Measurements from ENCODE around the gene NLRP3. TPM values are rescaled to one million over a fixed set of nuclear protein-coding genes. Genes with fewer than 3 reads are reported as not detected.

The NLRP3 gene
- total RNA-seq, 3 donors from 2014 or later, result 0.66 to 7.8 (median 3.2) TPM

DNA sequence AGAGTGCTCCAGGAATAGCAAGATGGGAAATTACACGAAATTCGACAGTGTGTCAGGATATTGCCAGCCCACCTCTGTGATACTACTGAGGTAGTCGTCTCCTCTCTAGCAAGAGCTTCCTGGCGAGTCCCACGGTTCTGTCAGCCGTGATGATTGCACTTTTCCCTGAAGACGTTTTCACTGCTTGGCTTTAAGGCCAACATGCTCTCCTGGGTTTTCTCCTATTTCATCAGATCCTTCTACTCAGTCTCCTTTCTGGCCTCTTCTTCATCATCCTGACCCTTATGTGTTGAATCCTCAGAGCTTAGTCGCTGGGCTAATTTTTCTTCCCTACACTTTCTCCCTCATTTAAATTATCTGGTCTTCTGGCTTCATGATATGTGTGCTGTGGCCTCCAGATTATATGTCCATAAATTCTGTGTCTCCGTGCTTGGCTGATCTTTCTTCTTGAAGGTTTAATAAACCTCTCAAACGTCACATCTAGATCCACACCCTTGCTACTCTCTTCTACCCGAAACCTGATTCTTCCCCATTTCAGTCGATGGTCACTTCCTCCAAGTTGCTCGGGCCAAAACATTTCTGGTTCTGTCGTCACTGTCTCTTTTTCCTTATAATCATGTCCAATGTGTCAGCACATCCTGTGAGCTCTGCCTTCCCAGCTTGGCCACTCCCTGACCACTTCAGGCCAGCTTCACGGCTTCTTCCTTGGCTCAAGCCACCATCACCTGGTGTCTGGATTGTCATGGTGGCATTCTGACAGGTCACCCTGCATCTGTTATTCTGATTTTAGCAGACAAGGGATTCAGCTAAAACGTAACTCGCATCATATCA lies 29.8 kb downstream of the NLRP3 start:
- H3K36me3 ChIP-seq, result no peaks in the 10 kb centered on the region
- H3K27me3 ChIP-seq, result peaks cover 0 to 5% of the 10 kb centered on the region in 2 donors
- H3K4me3 ChIP-seq, result no peak overlapping the region
- no peaks in the 10 kb centered on the region for H3K9me3 ChIP-seq
- intact Hi-C loops (cut with DNase I; ENCODE audit: low total_unique reads), result no loop called here
- TF ChIP-seq, protein P1, sequence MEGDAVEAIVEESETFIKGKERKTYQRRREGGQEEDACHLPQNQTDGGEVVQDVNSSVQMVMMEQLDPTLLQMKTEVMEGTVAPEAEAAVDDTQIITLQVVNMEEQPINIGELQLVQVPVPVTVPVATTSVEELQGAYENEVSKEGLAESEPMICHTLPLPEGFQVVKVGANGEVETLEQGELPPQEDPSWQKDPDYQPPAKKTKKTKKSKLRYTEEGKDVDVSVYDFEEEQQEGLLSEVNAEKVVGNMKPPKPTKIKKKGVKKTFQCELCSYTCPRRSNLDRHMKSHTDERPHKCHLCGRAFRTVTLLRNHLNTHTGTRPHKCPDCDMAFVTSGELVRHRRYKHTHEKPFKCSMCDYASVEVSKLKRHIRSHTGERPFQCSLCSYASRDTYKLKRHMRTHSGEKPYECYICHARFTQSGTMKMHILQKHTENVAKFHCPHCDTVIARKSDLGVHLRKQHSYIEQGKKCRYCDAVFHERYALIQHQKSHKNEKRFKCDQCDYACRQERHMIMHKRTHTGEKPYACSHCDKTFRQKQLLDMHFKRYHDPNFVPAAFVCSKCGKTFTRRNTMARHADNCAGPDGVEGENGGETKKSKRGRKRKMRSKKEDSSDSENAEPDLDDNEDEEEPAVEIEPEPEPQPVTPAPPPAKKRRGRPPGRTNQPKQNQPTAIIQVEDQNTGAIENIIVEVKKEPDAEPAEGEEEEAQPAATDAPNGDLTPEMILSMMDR (IDR thresholded peaks at IDR 0.05), result no peak
- TF ChIP-seq POLR2A (IDR thresholded peaks at IDR 0.05) (no peak), POLR2AphosphoS5 (IDR thresholded peaks at IDR 0.05) (no peak)
- no peak overlapping the region for H3K27ac ChIP-seq
- no peak for DNase-seq (ENCODE audit: low spot score in 2 of 2)
- no peaks in the 10 kb centered on the region for H3K4me1 ChIP-seq

DNA sequence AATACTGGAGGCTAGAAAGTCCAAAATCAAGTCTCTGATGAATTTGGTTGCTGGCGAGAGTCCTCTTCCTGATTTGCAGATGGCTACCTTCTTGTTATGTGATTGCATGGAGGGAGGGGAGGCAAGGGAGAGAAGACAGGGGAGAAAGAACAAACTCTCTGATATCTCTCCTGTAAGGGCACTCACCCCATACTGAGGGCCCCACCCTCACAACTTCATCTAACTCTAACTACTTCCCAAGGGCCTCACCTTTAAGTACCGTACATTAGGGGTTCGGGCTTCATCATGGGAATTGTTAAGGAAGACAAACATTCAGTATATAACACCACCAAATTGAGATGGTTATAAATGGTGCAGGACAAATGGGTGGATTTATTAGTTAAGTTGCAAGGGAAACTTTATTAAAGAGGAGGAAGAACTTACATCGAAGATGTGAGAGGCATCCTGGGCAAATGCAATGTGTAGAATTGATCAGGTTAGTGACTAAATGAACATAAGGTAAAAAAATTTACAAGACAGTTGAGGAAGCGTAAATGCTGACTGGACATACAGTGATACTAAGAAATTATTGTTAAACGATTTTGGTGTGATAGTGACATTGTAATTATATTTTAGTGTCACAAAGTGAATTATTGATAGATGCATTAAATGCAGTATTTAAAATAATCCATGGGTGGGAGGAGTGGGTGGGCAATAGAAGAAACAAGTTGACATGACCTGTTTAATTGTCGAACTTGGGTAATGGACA lies 31.4 kb downstream of the NLRP3 start:
- H3K27me3 ChIP-seq, result peaks cover 0 to 14% of the 10 kb centered on the region in 2 donors
- H3K36me3 ChIP-seq, result no peaks in the 10 kb centered on the region
- TF ChIP-seq POLR2AphosphoS5 (IDR thresholded peaks at IDR 0.05) (no peak), POLR2A (IDR thresholded peaks at IDR 0.05) (no peak)
- TF ChIP-seq, protein P1 (IDR thresholded peaks at IDR 0.05), result no peak
- H3K4me3 ChIP-seq, result peak overlapping the region; percentile 38 to 66 (median 53)
- no peak for DNase-seq (ENCODE audit: low spot score in 2 of 2)
- no peak overlapping the region for H3K27ac ChIP-seq
- H3K4me1 ChIP-seq, result no peaks in the 10 kb centered on the region
- H3K9me3 ChIP-seq, result no peaks in the 10 kb centered on the region
- intact Hi-C loops (cut with DNase I; ENCODE audit: low total_unique reads), result no loop called here

DNA sequence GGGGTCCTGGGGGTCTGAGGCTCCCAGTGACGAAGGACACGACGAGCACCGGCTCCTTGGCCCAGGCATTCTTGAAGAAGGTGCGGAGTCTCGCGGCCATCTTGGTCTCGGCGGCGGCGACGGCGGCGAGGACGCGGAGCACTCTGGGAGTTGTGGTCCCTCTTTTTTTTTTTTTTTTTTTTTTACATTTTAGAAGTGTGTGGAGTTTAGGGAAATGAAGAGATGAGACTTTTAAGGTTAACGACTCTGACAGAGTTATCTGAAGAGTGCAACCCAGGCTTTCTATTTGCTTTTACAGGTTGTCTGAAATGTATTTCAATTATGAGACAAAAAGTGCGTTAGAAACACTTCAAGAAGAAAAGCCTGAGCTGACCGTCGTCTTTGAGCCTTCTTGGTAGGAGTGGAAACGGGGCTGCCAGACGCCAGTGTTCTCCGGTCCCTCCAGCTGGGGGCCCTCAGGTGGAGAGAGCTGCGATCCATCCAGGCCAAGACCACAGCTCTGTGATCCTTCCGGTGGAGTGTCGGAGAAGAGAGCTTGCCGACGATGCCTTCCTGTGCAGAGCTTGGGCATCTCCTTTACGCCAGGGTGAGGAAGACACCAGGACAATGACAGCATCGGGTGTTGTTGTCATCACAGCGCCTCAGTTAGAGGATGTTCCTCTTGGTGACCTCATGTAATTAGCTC lies 32.3 kb downstream of the NLRP3 start:
- Histone ChIP-seq H3K36me3 (no peaks in the 10 kb centered on the region), H3K4me3 (peak overlapping the region; percentile 38 to 66 (median 53)), H3K27me3 (peaks cover 0 to 16% of the 10 kb centered on the region in 2 donors), H3K4me1 (no peaks in the 10 kb centered on the region), H3K9me3 (no peaks in the 10 kb centered on the region), H3K27ac (peak overlapping the region; percentile 37 to 73)
- TF ChIP-seq POLR2AphosphoS5 (IDR thresholded peaks at IDR 0.05), result peak in 1 of 3 donors; percentile 34
- TF ChIP-seq, protein P1 (IDR thresholded peaks at IDR 0.05), result no peak
- intact Hi-C loops (cut with DNase I; ENCODE audit: low total_unique reads), result no loop called here
- DNase-seq (ENCODE audit: low spot score in 2 of 2), result peak; percentile 32 to 65

DNA sequence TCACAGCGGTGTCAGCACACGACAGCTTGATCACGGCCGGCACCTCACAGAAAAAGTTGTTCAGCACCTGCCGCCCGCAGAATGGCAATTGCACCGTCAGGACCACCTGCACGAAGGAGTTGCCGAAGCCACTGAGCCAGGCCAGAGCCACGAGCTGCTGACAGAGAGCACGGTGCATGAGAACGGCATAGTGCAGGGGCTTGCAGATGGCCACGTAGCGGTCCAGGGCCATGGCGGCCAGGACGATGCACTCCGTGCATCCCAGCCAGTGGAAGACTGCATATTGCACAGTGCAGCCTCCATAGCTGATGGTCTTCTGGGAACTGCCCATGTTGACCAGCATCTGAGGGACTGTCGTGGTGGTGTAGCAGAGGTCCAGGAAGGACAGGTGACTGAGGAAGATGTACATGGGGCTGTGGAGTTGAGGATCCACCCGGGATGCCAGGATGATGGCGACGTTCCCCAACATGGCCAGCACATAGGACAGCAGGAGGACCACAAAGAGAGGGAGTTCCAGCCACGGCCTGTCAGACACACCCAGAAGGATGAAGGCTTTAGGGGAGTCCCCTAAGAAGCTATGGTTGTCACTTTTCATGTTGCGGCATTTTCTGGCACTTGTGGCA lies 35.5 kb downstream of the NLRP3 start:
- Histone ChIP-seq H3K36me3 (no peaks in the 10 kb centered on the region), H3K27ac (no peak overlapping the region), H3K4me1 (no peaks in the 10 kb centered on the region), H3K9me3 (no peaks in the 10 kb centered on the region), H3K27me3 (peaks cover 0 to 12% of the 10 kb centered on the region in 2 donors), H3K4me3 (no peak overlapping the region)
- TF ChIP-seq POLR2A (IDR thresholded peaks at IDR 0.05) (no peak), POLR2AphosphoS5 (IDR thresholded peaks at IDR 0.05) (no peak)
- TF ChIP-seq, protein P1 (IDR thresholded peaks at IDR 0.05), result no peak
- intact Hi-C loops (cut with DNase I; ENCODE audit: low total_unique reads), result no loop called here
- no peak for DNase-seq (ENCODE audit: low spot score in 2 of 2)
